ENCODE results near the gene DCN.

DNA sequence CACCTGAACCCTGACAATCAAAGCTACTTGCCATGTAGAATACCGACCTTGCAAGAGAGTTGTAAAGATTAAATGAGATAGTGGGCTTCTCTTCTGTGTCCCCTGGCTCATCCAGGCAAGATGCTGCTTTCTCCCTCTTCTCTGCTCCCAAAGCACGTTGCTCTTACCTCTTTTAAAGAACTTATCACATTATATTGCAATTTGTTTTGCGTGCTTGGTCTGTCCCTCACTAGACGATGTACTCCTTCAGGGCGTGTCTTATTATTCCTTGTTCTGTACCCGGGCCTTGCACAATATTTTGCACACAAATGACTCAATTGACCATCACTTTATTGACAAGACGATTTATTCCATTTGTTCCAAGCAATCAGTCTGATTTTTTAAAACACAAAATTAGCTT lies 3.3 kb downstream of the DCN start:
- TF ChIP-seq, protein P1, sequence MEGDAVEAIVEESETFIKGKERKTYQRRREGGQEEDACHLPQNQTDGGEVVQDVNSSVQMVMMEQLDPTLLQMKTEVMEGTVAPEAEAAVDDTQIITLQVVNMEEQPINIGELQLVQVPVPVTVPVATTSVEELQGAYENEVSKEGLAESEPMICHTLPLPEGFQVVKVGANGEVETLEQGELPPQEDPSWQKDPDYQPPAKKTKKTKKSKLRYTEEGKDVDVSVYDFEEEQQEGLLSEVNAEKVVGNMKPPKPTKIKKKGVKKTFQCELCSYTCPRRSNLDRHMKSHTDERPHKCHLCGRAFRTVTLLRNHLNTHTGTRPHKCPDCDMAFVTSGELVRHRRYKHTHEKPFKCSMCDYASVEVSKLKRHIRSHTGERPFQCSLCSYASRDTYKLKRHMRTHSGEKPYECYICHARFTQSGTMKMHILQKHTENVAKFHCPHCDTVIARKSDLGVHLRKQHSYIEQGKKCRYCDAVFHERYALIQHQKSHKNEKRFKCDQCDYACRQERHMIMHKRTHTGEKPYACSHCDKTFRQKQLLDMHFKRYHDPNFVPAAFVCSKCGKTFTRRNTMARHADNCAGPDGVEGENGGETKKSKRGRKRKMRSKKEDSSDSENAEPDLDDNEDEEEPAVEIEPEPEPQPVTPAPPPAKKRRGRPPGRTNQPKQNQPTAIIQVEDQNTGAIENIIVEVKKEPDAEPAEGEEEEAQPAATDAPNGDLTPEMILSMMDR (IDR thresholded peaks at IDR 0.05; ENCODE audit: extremely low read depth in 1 of 2, insufficient read depth in 1 of 2, low read depth in 1 of 2, low read length in 2 of 2), result no peak
- TF ChIP-seq FOS (IDR thresholded peaks at IDR 0.05; ENCODE audit: borderline replicate concordance, insufficient read depth, low read length), result no peak
- no peak for TF ChIP-seq POLR2AphosphoS5 (IDR thresholded peaks at IDR 0.05; ENCODE audit: insufficient read depth, low read depth, low read length)
- TF ChIP-seq POLR2A (IDR thresholded peaks at IDR 0.05; ENCODE audit: low read depth, low read length), result no peak
- no peak for TF ChIP-seq EZH2 (IDR thresholded peaks at IDR 0.05; ENCODE audit: borderline replicate concordance, low read depth, low read length, severe bottlenecking)
- TF ChIP-seq GATA2 (IDR thresholded peaks at IDR 0.05; ENCODE audit: insufficient read depth, insufficient read length, low read depth, low read length), result no peak
- TF ChIP-seq JUN (IDR thresholded peaks at IDR 0.05; ENCODE audit: borderline replicate concordance, insufficient read depth, insufficient read length, low read depth), result no peak
- TF ChIP-seq, protein P2, sequence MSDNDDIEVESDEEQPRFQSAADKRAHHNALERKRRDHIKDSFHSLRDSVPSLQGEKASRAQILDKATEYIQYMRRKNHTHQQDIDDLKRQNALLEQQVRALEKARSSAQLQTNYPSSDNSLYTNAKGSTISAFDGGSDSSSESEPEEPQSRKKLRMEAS (IDR thresholded peaks at IDR 0.05; ENCODE audit: insufficient read depth, insufficient read length), result no peak
